Renal cortex interstitium (tissue), 11 donors: ENCODE data around the gene NPAT. TPM values are rescaled to one million over a fixed set of nuclear protein-coding genes. Genes with fewer than 3 reads are reported as not detected.
"Not testable (repeated sequence)": the region's sequence is repeated elsewhere in the genome, so short reads cannot be mapped to it uniquely, and the experiment has no call there.

Experiments
- DNase-seq, 11 donors: peaks; one replicate each; pipeline ENCODE4 v3.0.0-alpha.2; 2013; ENCODE audit warnings: low read depth in 9 of 11, low spot score in 4 of 11; ENCODE audit errors: extremely low read depth in 1 of 11
- polyA plus RNA-seq, 3 donors: library from polyadenylated mRNA; unstranded; fragments of 120-200 nt; gene quantifications; one replicate each; pipeline ENCODE4 v1.2.1, GENCODE V29; 2013; ENCODE audit not compliant: insufficient read length in 3 of 3

NPAT gene
- polyA plus RNA-seq, 3 donors: 15.2 to 19.1 (median 18.6) TPM

- DNase-seq: no peak
These were observed 28.7 kb downstream of the NPAT start for GRCh38 chr11:108193725-108194124.

GRCh38 chr11:108177570-108177969 is 44.9 kb downstream of the NPAT start:
- no peak for DNase-seq

GRCh38 chr11:108170184-108170583 is 52.3 kb downstream of the NPAT start:
- DNase-seq: no peak

GRCh38 chr11:108167624-108168023 is 54.8 kb downstream of the NPAT start:
- DNase-seq: no peak

- not testable (repeated sequence) for DNase-seq
These were observed 59.6 kb downstream of the NPAT start for GRCh38 chr11:108162878-108163277.

GRCh38 chr11:108160970-108161566 is 61.4 kb downstream of the NPAT start:
- DNase-seq: no peak

GRCh38 chr11:108154591-108154990 is 67.8 kb downstream of the NPAT start:
- no peak for DNase-seq

GRCh38 chr11:108148556-108148955 is 73.9 kb downstream of the NPAT start:
- DNase-seq: peak in 1 of 11 donors; percentile 4

- no peak for DNase-seq
These were observed 75.3 kb downstream of the NPAT start for GRCh38 chr11:108147150-108147549.

GRCh38 chr11:108144615-108145014 is 77.8 kb downstream of the NPAT start:
- no peak for DNase-seq

- no peak for DNase-seq
These were observed 80.1 kb downstream of the NPAT start for GRCh38 chr11:108142304-108142703.

- DNase-seq: no peak
These were observed 85.2 kb downstream of the NPAT start for GRCh38 chr11:108137212-108137611.

- DNase-seq: no peak
These were observed 86.4 kb downstream of the NPAT start for GRCh38 chr11:108135845-108136544.

- DNase-seq: not testable (repeated sequence)
These were observed 89.4 kb downstream of the NPAT start for GRCh38 chr11:108132993-108133538.

GRCh38 chr11:108131993-108132392 is 90.4 kb downstream of the NPAT start:
- no peak for DNase-seq

- DNase-seq: no peak
These were observed 93.7 kb downstream of the NPAT start for GRCh38 chr11:108128772-108129171.

GRCh38 chr11:108125096-108125495 is 97.3 kb downstream of the NPAT start:
- no peak for DNase-seq

- peak in 2 of 11 donors; percentile 18 to 29 for DNase-seq
These were observed 100.2 kb downstream of the NPAT start for GRCh38 chr11:108122166-108122628.

- peak; percentile 74 to 92 (median 86) for DNase-seq
These were observed 100.9 kb downstream of the NPAT start, which contains the start of gene ACAT1 for GRCh38 chr11:108121274-108122155. ACAT1 (plus strand) TSS chr11:108121567; CDS start chr11:108121607, 40 bp downstream.
